IPS-18a (cell line): ENCODE measurements around the gene PLAAT4.
"Not testable (repeated sequence)": the region's sequence is repeated elsewhere in the genome, so short reads cannot be mapped to it uniquely, and the experiment has no call there.

ENCODE experiments used
- H3K27ac ChIP-seq: one replicate; pipeline ENCODE4 v1.5.1; 2013; ENCODE audit warnings: low read length
- H3K27me3 ChIP-seq: one replicate; pipeline ENCODE4 v1.6.1; 2013; ENCODE audit warnings: mild to moderate bottlenecking, low read length; ENCODE audit not compliant: control insufficient read depth, insufficient read depth
- H3K36me3 ChIP-seq: one replicate; pipeline ENCODE4 v1.6.1; 2013; ENCODE audit warnings: low read depth, low read length; ENCODE audit not compliant: control insufficient read depth
- H3K4me1 ChIP-seq: one replicate; pipeline ENCODE4 v1.6.1; 2013; ENCODE audit warnings: low read depth, low read length; ENCODE audit not compliant: control insufficient read depth
- H3K4me3 ChIP-seq: one replicate; pipeline ENCODE4 v1.5.1; 2013; ENCODE audit warnings: low read length
- H3K9ac ChIP-seq: one replicate; pipeline ENCODE4 v1.6.1; 2013; ENCODE audit warnings: mild to moderate bottlenecking, low read length, moderate library complexity
- H3K9me3 ChIP-seq: one replicate; pipeline ENCODE4 v1.6.1; 2013; ENCODE audit warnings: low read depth, low read length; ENCODE audit not compliant: control insufficient read depth

Gene PLAAT4

GRCh38 chr11:63512816-63513215, 23.8 kb upstream of the PLAAT4 start:
- Histone ChIP-seq H3K27me3 (no peaks in the 10 kb centered on the region), H3K4me1 (no peaks in the 10 kb centered on the region), H3K9ac (no peak overlapping the region), H3K27ac (no peak overlapping the region), H3K4me3 (no peak overlapping the region), H3K36me3 (no peaks in the 10 kb centered on the region), H3K9me3 (no peaks in the 10 kb centered on the region)

GRCh38 chr11:63516109-63516508, 20.5 kb upstream of the PLAAT4 start:
- H3K9ac ChIP-seq: no peak overlapping the region
- no peaks in the 10 kb centered on the region for H3K4me1 ChIP-seq
- H3K27ac ChIP-seq: no peak overlapping the region
- H3K36me3 ChIP-seq: no peaks in the 10 kb centered on the region
- H3K4me3 ChIP-seq: no peak overlapping the region
- H3K27me3 ChIP-seq: no peaks in the 10 kb centered on the region
- no peaks in the 10 kb centered on the region for H3K9me3 ChIP-seq

- H3K27me3 ChIP-seq: no peaks in the 10 kb centered on the region
- H3K9me3 ChIP-seq: no peaks in the 10 kb centered on the region
- H3K9ac ChIP-seq: no peak overlapping the region
- H3K27ac ChIP-seq: no peak overlapping the region
- no peaks in the 10 kb centered on the region for H3K36me3 ChIP-seq
- no peak overlapping the region for H3K4me3 ChIP-seq
- H3K4me1 ChIP-seq: no peaks in the 10 kb centered on the region
Observed at GRCh38 chr11:63517156-63517555, 19.5 kb upstream of the PLAAT4 start.

GRCh38 chr11:63518548-63518947, 18.1 kb upstream of the PLAAT4 start:
- Histone ChIP-seq H3K27ac (no peak overlapping the region), H3K4me1 (no peaks in the 10 kb centered on the region), H3K27me3 (no peaks in the 10 kb centered on the region), H3K4me3 (no peak overlapping the region), H3K36me3 (no peaks in the 10 kb centered on the region), H3K9me3 (no peaks in the 10 kb centered on the region), H3K9ac (no peak overlapping the region)

GRCh38 chr11:63520606-63521170, 15.9 kb upstream of the PLAAT4 start:
- no peaks in the 10 kb centered on the region for H3K27me3 ChIP-seq
- no peaks in the 10 kb centered on the region for H3K4me1 ChIP-seq
- H3K36me3 ChIP-seq: no peaks in the 10 kb centered on the region
- H3K4me3 ChIP-seq: no peak overlapping the region
- no peak overlapping the region for H3K9ac ChIP-seq
- no peak overlapping the region for H3K27ac ChIP-seq
- H3K9me3 ChIP-seq: peaks cover 6% of the 10 kb centered on the region

- H3K9ac ChIP-seq: no peak overlapping the region
- H3K27me3 ChIP-seq: no peaks in the 10 kb centered on the region
- H3K4me3 ChIP-seq: no peak overlapping the region
- no peaks in the 10 kb centered on the region for H3K4me1 ChIP-seq
- H3K27ac ChIP-seq: no peak overlapping the region
- H3K36me3 ChIP-seq: no peaks in the 10 kb centered on the region
- H3K9me3 ChIP-seq: peaks cover 6% of the 10 kb centered on the region
Observed at GRCh38 chr11:63521896-63522295, 14.7 kb upstream of the PLAAT4 start.

GRCh38 chr11:63523151-63523550, 13.5 kb upstream of the PLAAT4 start:
- Histone ChIP-seq H3K4me3 (no peak overlapping the region), H3K27me3 (no peaks in the 10 kb centered on the region), H3K9me3 (peaks cover 6% of the 10 kb centered on the region), H3K9ac (no peak overlapping the region), H3K27ac (no peak overlapping the region), H3K4me1 (peaks cover 7% of the 10 kb centered on the region), H3K36me3 (no peaks in the 10 kb centered on the region)

- no peaks in the 10 kb centered on the region for H3K36me3 ChIP-seq
- H3K4me1 ChIP-seq: peaks cover 34% of the 10 kb centered on the region
- H3K4me3 ChIP-seq: no peak overlapping the region
- H3K9me3 ChIP-seq: peaks cover 6% of the 10 kb centered on the region
- H3K27me3 ChIP-seq: no peaks in the 10 kb centered on the region
- H3K27ac ChIP-seq: peak overlapping the region; percentile 54
- H3K9ac ChIP-seq: no peak overlapping the region
Observed at GRCh38 chr11:63527667-63528066, 8.9 kb upstream of the PLAAT4 start.

- not testable (repeated sequence) for H3K27ac ChIP-seq, H3K27me3 ChIP-seq, H3K36me3 ChIP-seq, H3K4me3 ChIP-seq, H3K9ac ChIP-seq, H3K9me3 ChIP-seq
- peaks cover 39% of the 10 kb centered on the region for H3K4me1 ChIP-seq
Observed at GRCh38 chr11:63528156-63528555, 8.5 kb upstream of the PLAAT4 start.

- not testable (repeated sequence) for H3K27me3 ChIP-seq, H3K4me3 ChIP-seq, H3K9me3 ChIP-seq, H3K27ac ChIP-seq, H3K36me3 ChIP-seq, H3K9ac ChIP-seq
- peaks cover 45% of the 10 kb centered on the region for H3K4me1 ChIP-seq
Observed at GRCh38 chr11:63528729-63529278, 7.8 kb upstream of the PLAAT4 start.

- not testable (repeated sequence) for H3K36me3 ChIP-seq, H3K27me3 ChIP-seq, H3K9ac ChIP-seq, H3K9me3 ChIP-seq
- Histone ChIP-seq H3K4me1 (peaks cover 45% of the 10 kb centered on the region), H3K27ac (peak overlapping the region; percentile 21), H3K4me3 (peak overlapping the region; percentile 6)
Observed at GRCh38 chr11:63529373-63529772, 7.2 kb upstream of the PLAAT4 start.

- H3K27ac ChIP-seq: peak overlapping the region; percentile 9
- no peaks in the 10 kb centered on the region for H3K36me3 ChIP-seq
- H3K4me3 ChIP-seq: no peak overlapping the region
- no peaks in the 10 kb centered on the region for H3K9me3 ChIP-seq
- H3K9ac ChIP-seq: no peak overlapping the region
- no peaks in the 10 kb centered on the region for H3K27me3 ChIP-seq
- H3K4me1 ChIP-seq: peaks cover 45% of the 10 kb centered on the region
Observed at GRCh38 chr11:63530021-63530420, 6.6 kb upstream of the PLAAT4 start.
